Ectodermal cell (in vitro differentiated cells): ENCODE results near the gene KIF24. TPM values are rescaled to one million over a fixed set of nuclear protein-coding genes. Genes with fewer than 3 reads are reported as not detected.
A peak's percentile ranks its signal among the peaks of the same experiment; 100 is the strongest.

ENCODE experiments used
- H3K27ac ChIP-seq: 2 replicates; pipeline ENCODE4 v1.7.0; 2013; ENCODE audit warnings: mild to moderate bottlenecking, low read depth, low read length; ENCODE audit not compliant: insufficient read depth, poor library complexity, severe bottlenecking
- H3K27me3 ChIP-seq: 2 replicates; pipeline ENCODE4 v1.7.0; 2013; ENCODE audit warnings: mild to moderate bottlenecking, low read length; ENCODE audit not compliant: insufficient read depth, control insufficient read depth, poor library complexity, severe bottlenecking
- H3K36me3 ChIP-seq: one replicate; pipeline ENCODE4 v1.7.0; 2013; ENCODE audit warnings: low read length; ENCODE audit not compliant: control insufficient read depth, insufficient read depth
- H3K4me1 ChIP-seq: one replicate; pipeline ENCODE4 v1.7.0; 2013; ENCODE audit warnings: low read length; ENCODE audit not compliant: control insufficient read depth, insufficient read depth
- H3K4me3 ChIP-seq: 2 replicates; pipeline ENCODE4 v1.7.0; 2013; ENCODE audit warnings: low read depth, low read length, control low read depth; ENCODE audit not compliant: insufficient read depth
- H3K9me3 ChIP-seq: 2 replicates; pipeline ENCODE4 v1.7.0; 2013; ENCODE audit warnings: mild to moderate bottlenecking, low read length, moderate library complexity; ENCODE audit not compliant: control insufficient read depth
- WGBS, 2 experiments: methylation state at CpG; one replicate each; pipeline ENCODE4 v1.1.7; 2013; ENCODE audit warnings: missing lambda C conversion rate in 2 of 2; 5-methylcytosine and 5-hydroxymethylcytosine counted together
- polyA plus RNA-seq, 4 experiments: library from polyadenylated mRNA; stranded (reverse); fragments of 50-300 nt; gene quantifications; one replicate each; pipeline ENCODE4 v1.2.3, GENCODE V29; 2013

KIF24 gene
- 9.9 TPM for polyA plus RNA-seq (2013, experiment 1 of 4)
- 10.5 TPM for polyA plus RNA-seq (2013, experiment 2 of 4)
- 8.1 TPM for polyA plus RNA-seq (2013, experiment 3 of 4)
- polyA plus RNA-seq (2013, experiment 4 of 4) = 7.2 TPM

DNA sequence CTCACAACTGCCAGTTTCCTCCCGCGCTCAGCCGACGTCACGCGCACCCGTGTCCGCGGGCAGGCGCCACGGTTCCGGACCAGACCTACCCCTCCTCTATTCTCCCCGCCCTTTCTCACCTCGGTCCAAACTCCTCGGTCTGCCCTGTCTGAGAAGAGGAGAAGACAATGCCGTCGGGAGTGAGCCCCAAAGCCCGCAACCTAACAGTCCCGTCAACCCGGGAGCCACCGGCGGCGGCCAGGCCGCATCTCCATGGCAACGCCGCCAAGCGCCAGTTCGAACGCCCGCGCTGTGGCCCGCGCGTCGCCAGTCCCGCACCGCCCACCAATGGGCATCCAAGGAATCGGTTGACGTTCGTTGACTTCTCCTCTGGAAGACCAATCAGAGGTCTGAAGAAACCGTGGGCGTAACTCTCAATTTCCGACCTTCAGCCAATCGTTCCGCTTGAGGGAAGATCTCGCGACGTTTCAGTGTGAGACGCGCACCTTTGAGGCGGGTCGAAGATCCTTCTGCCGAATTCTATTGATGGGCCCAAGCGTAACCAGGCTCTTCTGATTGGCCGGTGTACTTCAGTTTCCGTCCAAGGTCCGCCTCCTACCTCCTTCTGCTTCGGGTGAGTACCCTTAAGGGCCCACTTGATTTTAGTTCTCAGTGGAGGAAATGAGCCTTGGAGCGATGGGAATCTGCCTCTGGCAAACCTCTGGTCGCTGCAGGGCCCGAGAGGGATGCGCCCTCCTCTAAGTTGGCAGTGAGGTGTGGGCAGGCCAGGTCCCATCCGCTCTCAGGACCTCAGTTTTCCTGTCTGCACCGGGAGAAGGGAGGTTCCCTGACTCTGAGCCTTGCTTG, at the start of gene KIF24, which contains the start of gene NUDT2:
Gene KIF24 (minus strand): TSS at position 282 of the 846 bp plus-strand sequence. CDS start 17,922 bp downstream, outside the sequence.
Gene NUDT2 (plus strand): TSS at position 583 of the 846 bp plus-strand sequence. CDS start 9,471 bp downstream, outside the sequence.
- Histone ChIP-seq H3K9me3 (no peaks in the 10 kb centered on the region), H3K27ac (peak within 1 kb of the TSS; percentile 86), H3K27me3 (no peaks in the 10 kb centered on the region), H3K36me3 (no peaks in the 10 kb centered on the region), H3K4me3 (peak within 1 kb of the TSS; percentile 92), H3K4me1 (peaks cover 5% of the 10 kb centered on the region)
- WGBS, 2 experiments = 0% methylated on average over 64 of the region's 64 CpGs

DNA sequence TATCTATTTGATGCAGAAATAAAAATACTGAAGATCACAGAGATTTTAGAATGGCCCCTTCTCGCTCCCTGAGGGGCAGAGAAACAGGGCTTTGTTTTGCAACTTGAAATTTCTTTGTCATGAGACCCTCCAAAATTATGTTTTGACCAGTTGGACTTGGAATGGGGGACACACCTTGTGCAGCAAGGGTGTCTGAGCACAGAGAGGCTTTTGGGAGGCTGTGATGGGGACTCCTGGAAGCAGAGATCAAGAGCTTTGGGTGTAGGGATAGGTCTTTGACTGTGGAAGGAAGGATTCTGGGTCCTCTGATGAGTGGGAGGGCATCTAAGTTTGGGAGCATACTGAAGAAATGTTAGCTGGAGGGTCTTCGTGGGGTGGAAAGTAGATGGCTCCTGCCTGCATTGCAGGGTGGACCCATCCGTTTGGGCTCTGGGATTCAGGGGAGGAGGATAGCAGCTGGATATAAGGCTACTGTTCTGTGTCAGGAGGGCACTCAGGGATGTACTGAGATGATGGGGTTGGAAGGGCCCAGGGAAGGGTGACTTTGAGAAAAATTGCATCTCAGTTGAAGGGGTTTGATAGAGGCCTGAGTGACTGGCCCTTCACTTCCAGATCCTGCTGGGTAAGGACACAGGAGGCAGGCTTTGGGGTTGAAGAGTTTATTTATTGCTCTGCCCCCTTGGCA, 49.5 kb upstream of the KIF24 start:
- Histone ChIP-seq H3K4me3 (no peak overlapping the region), H3K9me3 (no peaks in the 10 kb centered on the region), H3K27me3 (peaks cover 92% of the 10 kb centered on the region), H3K36me3 (no peaks in the 10 kb centered on the region), H3K4me1 (peaks cover 10% of the 10 kb centered on the region), H3K27ac (no peak overlapping the region)
- WGBS, 2 experiments = 88 to 91% methylated on average over 3 of the region's 3 CpGs

GRCh38 chr9:34377404-34377746, 48.3 kb upstream of the KIF24 start:
- Histone ChIP-seq H3K36me3 (no peaks in the 10 kb centered on the region), H3K27ac (no peak overlapping the region), H3K4me3 (peak overlapping the region; percentile 44), H3K9me3 (no peaks in the 10 kb centered on the region), H3K4me1 (peaks cover 10% of the 10 kb centered on the region), H3K27me3 (peaks cover 83% of the 10 kb centered on the region)
- WGBS, 2 experiments = 23 to 29% methylated on average over 19 to 21 of the region's 21 CpGs

DNA sequence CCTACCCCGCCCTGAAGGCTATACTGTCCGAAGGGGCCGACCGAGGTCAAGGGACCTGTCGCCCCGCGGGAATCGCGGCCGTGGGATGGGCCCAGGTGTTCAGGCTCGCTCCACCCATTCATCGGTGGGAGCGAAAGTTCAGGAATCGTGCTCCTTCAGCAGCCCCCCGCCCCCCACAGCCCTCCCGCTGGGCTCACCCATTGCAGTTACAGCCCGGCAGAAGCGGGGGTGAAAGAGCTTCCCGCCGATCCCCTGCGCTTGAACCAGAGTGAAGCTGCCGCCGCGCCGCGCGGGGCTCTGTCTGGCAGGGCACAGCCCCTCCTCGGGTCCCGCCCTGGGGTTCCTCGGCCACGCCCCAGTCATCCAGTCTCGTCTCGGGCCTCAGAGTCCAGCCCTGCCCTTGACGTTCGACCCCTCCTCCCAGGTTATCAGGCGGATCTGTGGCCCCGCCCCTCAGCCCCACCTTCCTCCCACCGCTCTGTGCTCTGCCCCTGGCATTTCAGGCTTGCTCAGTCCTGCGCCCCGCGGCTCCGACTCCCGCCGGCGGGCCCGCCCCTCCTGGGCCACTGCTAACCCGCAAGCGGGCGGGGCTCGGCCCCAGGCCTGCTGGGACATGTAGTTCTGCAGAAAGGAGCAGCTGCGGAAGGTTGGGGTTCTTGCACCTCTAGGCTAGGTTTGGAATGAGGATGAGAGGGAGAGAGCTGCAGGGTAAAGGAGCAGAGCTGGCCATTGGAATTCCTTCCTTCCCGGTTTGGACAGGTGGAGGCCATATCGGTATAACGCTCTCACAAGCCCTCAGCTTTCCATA, 47.7 kb upstream of the KIF24 start, which contains the start of gene MYORG:
Gene MYORG (minus strand): TSS at position 303 of the 808 bp plus-strand sequence. CDS start 3,955 bp downstream, outside the sequence.
- Histone ChIP-seq H3K27me3 (peaks cover 77% of the 10 kb centered on the region), H3K9me3 (no peaks in the 10 kb centered on the region), H3K4me1 (peaks cover 10% of the 10 kb centered on the region), H3K4me3 (peak within 1 kb of the TSS; percentile 44), H3K36me3 (no peaks in the 10 kb centered on the region), H3K27ac (no peak within 1 kb of the TSS)
- WGBS, 2 experiments = 0 to 1% methylated on average over 54 of the region's 54 CpGs

DNA sequence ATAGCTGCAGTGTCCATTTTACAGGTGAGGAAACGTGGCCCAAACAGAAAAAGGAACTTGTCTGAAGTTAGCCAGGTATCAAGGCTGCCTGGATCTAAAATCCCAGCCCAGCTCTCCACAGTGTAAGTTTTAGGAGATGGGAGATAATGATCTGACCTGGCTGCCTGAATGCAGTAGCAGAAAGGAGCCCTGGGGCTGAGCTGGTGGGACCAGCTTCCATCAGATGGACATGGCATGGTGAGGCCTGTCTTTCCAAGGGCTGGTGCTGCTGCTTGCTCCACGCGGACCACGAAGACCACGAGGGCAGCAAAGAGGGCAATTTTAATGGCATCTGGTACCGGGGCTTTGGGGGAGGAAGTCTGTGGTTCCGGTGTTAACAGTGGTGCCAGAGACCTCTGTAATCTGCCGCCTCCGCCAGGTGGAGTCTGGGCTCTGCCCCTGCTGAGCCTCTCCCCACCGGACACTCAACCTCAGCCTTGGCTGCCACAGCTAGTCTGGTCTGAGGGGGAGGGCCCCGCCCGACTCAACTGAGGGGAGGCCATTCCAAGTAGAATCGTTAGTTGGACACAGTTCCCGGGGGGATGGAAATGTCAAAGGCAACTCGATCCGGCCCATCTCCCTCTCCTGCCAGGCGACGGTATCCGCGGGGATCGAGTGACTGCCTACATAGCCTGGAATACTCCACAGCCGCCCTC, 47.0 kb upstream of the KIF24 start:
- WGBS, 2 experiments = 8 to 9% methylated on average over 22 of the region's 22 CpGs
- H3K9me3 ChIP-seq = no peaks in the 10 kb centered on the region
- peaks cover 6% of the 10 kb centered on the region for H3K4me1 ChIP-seq
- no peaks in the 10 kb centered on the region for H3K36me3 ChIP-seq
- peak overlapping the region; percentile 44 for H3K4me3 ChIP-seq
- peaks cover 70% of the 10 kb centered on the region for H3K27me3 ChIP-seq
- no peak overlapping the region for H3K27ac ChIP-seq

- Histone ChIP-seq H3K9me3 (no peaks in the 10 kb centered on the region), H3K27me3 (peaks cover 59% of the 10 kb centered on the region), H3K27ac (no peak overlapping the region), H3K36me3 (no peaks in the 10 kb centered on the region), H3K4me3 (no peak overlapping the region), H3K4me1 (peaks cover 1% of the 10 kb centered on the region)
- 55 to 61% methylated on average over 5 of the region's 5 CpGs for WGBS, 2 experiments
These were observed 46.0 kb upstream of the KIF24 start for GRCh38 chr9:34374905-34375552.

GRCh38 chr9:34374339-34374738, 45.3 kb upstream of the KIF24 start:
- H3K27ac ChIP-seq = no peak overlapping the region
- H3K9me3 ChIP-seq = no peaks in the 10 kb centered on the region
- no peaks in the 10 kb centered on the region for H3K36me3 ChIP-seq
- H3K4me3 ChIP-seq = no peak overlapping the region
- peaks cover 52% of the 10 kb centered on the region for H3K27me3 ChIP-seq
- 83 to 87% methylated on average over 3 of the region's 3 CpGs for WGBS, 2 experiments
- H3K4me1 ChIP-seq = no peaks in the 10 kb centered on the region

GRCh38 chr9:34373749-34374148, 44.7 kb upstream of the KIF24 start:
- Histone ChIP-seq H3K9me3 (no peaks in the 10 kb centered on the region), H3K36me3 (no peaks in the 10 kb centered on the region), H3K4me3 (no peak overlapping the region), H3K27me3 (peaks cover 47% of the 10 kb centered on the region), H3K27ac (no peak overlapping the region), H3K4me1 (no peaks in the 10 kb centered on the region)
- 89 to 90% methylated on average over 2 of the region's 2 CpGs for WGBS, 2 experiments

GRCh38 chr9:34372467-34373011, 43.5 kb upstream of the KIF24 start:
- Histone ChIP-seq H3K27ac (no peak overlapping the region), H3K4me1 (no peaks in the 10 kb centered on the region), H3K27me3 (peaks cover 34% of the 10 kb centered on the region), H3K4me3 (no peak overlapping the region), H3K36me3 (no peaks in the 10 kb centered on the region), H3K9me3 (no peaks in the 10 kb centered on the region)
- 96% methylated on average over 41 of the region's 41 CpGs for WGBS, 2 experiments
